ENCODE data around the gene PSEN1.
"Not testable (repeated sequence)": the region's sequence is repeated elsewhere in the genome, so short reads cannot be mapped to it uniquely, and the experiment has no call there.

PSEN1 gene

GRCh38 chr14:73189651-73190050, 53.3 kb downstream of the PSEN1 start:
- Histone ChIP-seq H3K9me3 (ENCODE audit: insufficient read depth, low read depth, low read length) (no peaks in the 10 kb centered on the region), H3K4me1 (ENCODE audit: insufficient read depth, low read length) (no peaks in the 10 kb centered on the region), H3K4me3 (ENCODE audit: low read length) (no peak overlapping the region), H3K27ac (ENCODE audit: low read depth, low read length) (no peak overlapping the region), H3K9ac (ENCODE audit: low read depth, low read length) (no peak overlapping the region), H3K27me3 (ENCODE audit: insufficient read depth, low read length) (no peaks in the 10 kb centered on the region), H3K36me3 (ENCODE audit: insufficient read depth, low read length) (peaks cover 67% of the 10 kb centered on the region)
- WGBS = over 99% methylated on average over 3 of the region's 3 CpGs

GRCh38 chr14:73191441-73191840, 55.1 kb downstream of the PSEN1 start:
- 100% methylated on average over 2 of the region's 2 CpGs for WGBS
- no peak overlapping the region for H3K4me3 ChIP-seq (ENCODE audit: low read length)
- no peaks in the 10 kb centered on the region for H3K4me1 ChIP-seq (ENCODE audit: insufficient read depth, low read length)
- no peak overlapping the region for H3K27ac ChIP-seq (ENCODE audit: low read depth, low read length)
- peaks cover 75% of the 10 kb centered on the region for H3K36me3 ChIP-seq (ENCODE audit: insufficient read depth, low read length)
- H3K9me3 ChIP-seq (ENCODE audit: insufficient read depth, low read depth, low read length) = no peaks in the 10 kb centered on the region
- H3K9ac ChIP-seq (ENCODE audit: low read depth, low read length) = no peak overlapping the region
- no peaks in the 10 kb centered on the region for H3K27me3 ChIP-seq (ENCODE audit: insufficient read depth, low read length)

GRCh38 chr14:73194306-73194705, 58.0 kb downstream of the PSEN1 start:
- 95% methylated on average over 8 of the region's 8 CpGs for WGBS

GRCh38 chr14:73198253-73198652, 61.9 kb downstream of the PSEN1 start:
- Histone ChIP-seq H3K9me3 (ENCODE audit: insufficient read depth, low read depth, low read length) (no peaks in the 10 kb centered on the region), H3K9ac (ENCODE audit: low read depth, low read length) (no peak overlapping the region), H3K4me3 (ENCODE audit: low read length) (no peak overlapping the region), H3K36me3 (ENCODE audit: insufficient read depth, low read length) (peaks cover 34% of the 10 kb centered on the region), H3K4me1 (ENCODE audit: insufficient read depth, low read length) (peaks cover 19% of the 10 kb centered on the region), H3K27ac (ENCODE audit: low read depth, low read length) (no peak overlapping the region; the same call in 1 of the 2 replicates), H3K27me3 (ENCODE audit: insufficient read depth, low read length) (no peaks in the 10 kb centered on the region)
- WGBS = 59% methylated on average over 2 of the region's 2 CpGs

More at GRCh38 chr14:73194306-73194705, 58.0 kb downstream of the PSEN1 start:
- not testable (repeated sequence) for H3K9me3 ChIP-seq (ENCODE audit: insufficient read depth, low read depth, low read length); H3K27me3 ChIP-seq (ENCODE audit: insufficient read depth, low read length); H3K27ac ChIP-seq (ENCODE audit: low read depth, low read length); H3K4me3 ChIP-seq (ENCODE audit: low read length); H3K9ac ChIP-seq (ENCODE audit: low read depth, low read length)
- H3K4me1 ChIP-seq (ENCODE audit: insufficient read depth, low read length) = peaks cover 19% of the 10 kb centered on the region
- peaks cover 54% of the 10 kb centered on the region for H3K36me3 ChIP-seq (ENCODE audit: insufficient read depth, low read length)

GRCh38 chr14:73203527-73203926, 67.2 kb downstream of the PSEN1 start:
- H3K4me3 ChIP-seq (ENCODE audit: low read length) = no peak overlapping the region
- no peak overlapping the region for H3K9ac ChIP-seq (ENCODE audit: low read depth, low read length)
- peaks cover 5% of the 10 kb centered on the region for H3K4me1 ChIP-seq (ENCODE audit: insufficient read depth, low read length)
- WGBS = no CpG with 5 or more reads among the region's 2 CpGs
- H3K9me3 ChIP-seq (ENCODE audit: insufficient read depth, low read depth, low read length) = peaks cover 18% of the 10 kb centered on the region
- no peak overlapping the region for H3K27ac ChIP-seq (ENCODE audit: low read depth, low read length)
- H3K27me3 ChIP-seq (ENCODE audit: insufficient read depth, low read length) = no peaks in the 10 kb centered on the region
- peaks cover 61% of the 10 kb centered on the region for H3K36me3 ChIP-seq (ENCODE audit: insufficient read depth, low read length)

DNA sequence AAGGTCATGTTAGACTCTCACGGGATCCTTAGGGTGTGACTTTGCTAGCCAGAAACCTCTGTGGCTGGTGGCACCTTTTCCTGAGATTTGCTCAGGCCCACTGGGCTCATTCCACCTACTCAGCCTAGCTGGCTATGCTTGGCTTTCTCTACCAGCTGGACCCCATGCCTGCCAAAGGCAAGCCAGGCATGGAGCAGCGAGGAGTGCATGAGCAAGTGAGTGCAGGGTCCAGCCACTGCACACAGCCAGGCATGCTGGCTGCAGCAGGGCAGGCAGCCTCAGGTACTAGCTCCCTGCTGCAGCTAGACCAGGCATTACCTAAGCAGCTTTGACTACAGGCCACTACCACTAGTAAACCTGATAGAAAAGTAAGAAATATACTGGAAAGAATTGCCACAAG, 71.3 kb downstream of the PSEN1 start:
- WGBS = 94% methylated on average over 2 of the region's 2 CpGs
- Histone ChIP-seq H3K4me1 (ENCODE audit: insufficient read depth, low read length) (no peaks in the 10 kb centered on the region), H3K36me3 (ENCODE audit: insufficient read depth, low read length) (peaks cover 80% of the 10 kb centered on the region), H3K9ac (ENCODE audit: low read depth, low read length) (no peak overlapping the region), H3K27me3 (ENCODE audit: insufficient read depth, low read length) (no peaks in the 10 kb centered on the region), H3K27ac (ENCODE audit: low read depth, low read length) (no peak overlapping the region), H3K9me3 (ENCODE audit: insufficient read depth, low read depth, low read length) (peaks cover 20% of the 10 kb centered on the region), H3K4me3 (ENCODE audit: low read length) (no peak overlapping the region)

DNA sequence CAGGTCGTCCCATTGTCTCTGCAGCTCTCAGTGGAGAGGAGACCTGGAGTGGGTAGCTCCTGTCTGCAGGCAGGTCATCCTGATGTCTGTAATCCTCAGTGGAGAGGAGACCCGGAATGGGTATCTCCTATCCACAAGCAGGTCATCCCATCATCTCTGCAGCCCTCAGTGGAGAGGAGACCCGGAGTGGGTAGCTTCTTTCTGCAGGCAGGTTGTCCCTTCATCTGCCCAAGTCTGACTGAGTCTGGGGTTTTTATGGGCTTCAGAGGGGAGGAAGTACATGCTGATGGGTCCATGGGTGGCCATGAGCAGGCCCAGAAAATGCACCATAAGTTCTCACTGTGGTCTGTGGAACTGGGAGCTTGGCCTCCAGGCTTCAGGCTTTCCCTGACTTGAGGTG, 72.1 kb downstream of the PSEN1 start:
- Histone ChIP-seq H3K9me3 (ENCODE audit: insufficient read depth, low read depth, low read length) (peaks cover 20% of the 10 kb centered on the region), H3K4me1 (ENCODE audit: insufficient read depth, low read length) (no peaks in the 10 kb centered on the region), H3K9ac (ENCODE audit: low read depth, low read length) (no peak overlapping the region), H3K4me3 (ENCODE audit: low read length) (no peak overlapping the region), H3K27me3 (ENCODE audit: insufficient read depth, low read length) (no peaks in the 10 kb centered on the region), H3K36me3 (ENCODE audit: insufficient read depth, low read length) (peaks cover 84% of the 10 kb centered on the region), H3K27ac (ENCODE audit: low read depth, low read length) (no peak overlapping the region)
- WGBS = 96% methylated on average over 3 of the region's 3 CpGs

GRCh38 chr14:73208846-73209245, 72.5 kb downstream of the PSEN1 start:
- no peaks in the 10 kb centered on the region for H3K27me3 ChIP-seq (ENCODE audit: insufficient read depth, low read length)
- peaks cover 20% of the 10 kb centered on the region for H3K9me3 ChIP-seq (ENCODE audit: insufficient read depth, low read depth, low read length)
- no peaks in the 10 kb centered on the region for H3K4me1 ChIP-seq (ENCODE audit: insufficient read depth, low read length)
- H3K9ac ChIP-seq (ENCODE audit: low read depth, low read length) = no peak overlapping the region
- no peak overlapping the region for H3K27ac ChIP-seq (ENCODE audit: low read depth, low read length)
- no peak overlapping the region for H3K4me3 ChIP-seq (ENCODE audit: low read length)
- WGBS = 94% methylated on average over 8 of the region's 8 CpGs
- peaks cover 85% of the 10 kb centered on the region for H3K36me3 ChIP-seq (ENCODE audit: insufficient read depth, low read length)

GRCh38 chr14:73209953-73210352, 73.6 kb downstream of the PSEN1 start:
- Histone ChIP-seq H3K27ac (ENCODE audit: low read depth, low read length) (no peak overlapping the region), H3K9me3 (ENCODE audit: insufficient read depth, low read depth, low read length) (peaks cover 20% of the 10 kb centered on the region), H3K9ac (ENCODE audit: low read depth, low read length) (no peak overlapping the region), H3K4me3 (ENCODE audit: low read length) (no peak overlapping the region), H3K4me1 (ENCODE audit: insufficient read depth, low read length) (no peaks in the 10 kb centered on the region), H3K36me3 (ENCODE audit: insufficient read depth, low read length) (peaks cover 80% of the 10 kb centered on the region), H3K27me3 (ENCODE audit: insufficient read depth, low read length) (no peaks in the 10 kb centered on the region)
- WGBS = 93% methylated on average over 2 of the region's 2 CpGs

DNA sequence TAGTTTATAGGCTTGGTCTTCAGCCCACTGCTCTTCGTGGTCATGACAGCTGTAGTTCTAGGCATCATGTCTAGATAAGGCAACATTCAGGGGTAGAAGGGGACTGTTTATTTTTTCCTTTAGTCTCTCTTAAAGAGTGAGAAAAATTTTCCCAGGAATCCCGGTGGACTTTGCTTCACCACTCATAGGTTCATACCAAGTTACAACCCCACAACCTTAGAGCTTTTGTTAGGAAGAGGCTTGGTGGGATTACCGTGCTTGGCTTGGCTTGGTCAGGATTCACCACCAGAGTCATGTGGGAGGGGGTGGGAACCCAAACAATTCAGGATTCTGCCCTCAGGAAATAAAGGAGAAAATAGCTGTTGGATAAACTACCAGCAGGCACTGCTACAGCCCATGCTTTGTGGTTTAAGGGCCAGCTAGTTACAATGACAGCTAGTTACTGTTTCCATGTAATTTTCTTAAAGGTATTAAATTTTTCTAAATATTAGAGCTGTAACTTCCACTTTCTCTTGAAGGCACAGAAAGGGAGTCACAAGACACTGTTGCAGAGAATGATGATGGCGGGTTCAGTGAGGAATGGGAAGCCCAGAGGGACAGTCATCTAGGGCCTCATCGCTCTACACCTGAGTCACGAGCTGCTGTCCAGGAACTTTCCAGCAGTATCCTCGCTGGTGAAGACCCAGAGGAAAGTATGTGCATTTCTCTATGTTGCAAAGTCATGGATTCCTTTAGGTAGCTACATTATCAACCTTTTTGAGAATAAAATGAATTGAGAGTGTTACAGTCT, 75.1 kb downstream of the PSEN1 start:
- peaks cover 78% of the 10 kb centered on the region for H3K36me3 ChIP-seq (ENCODE audit: insufficient read depth, low read length)

GRCh38 chr14:73216030-73216429, 79.7 kb downstream of the PSEN1 start:
- Histone ChIP-seq H3K9ac (ENCODE audit: low read depth, low read length) (no peak overlapping the region), H3K27me3 (ENCODE audit: insufficient read depth, low read length) (no peaks in the 10 kb centered on the region), H3K27ac (ENCODE audit: low read depth, low read length) (no peak overlapping the region), H3K4me3 (ENCODE audit: low read length) (no peak overlapping the region), H3K4me1 (ENCODE audit: insufficient read depth, low read length) (no peaks in the 10 kb centered on the region), H3K36me3 (ENCODE audit: insufficient read depth, low read length) (peaks cover 79% of the 10 kb centered on the region), H3K9me3 (ENCODE audit: insufficient read depth, low read depth, low read length) (no peaks in the 10 kb centered on the region)
- 91% methylated on average over 2 of the region's 2 CpGs for WGBS

More for the DNA sequence above, 75.1 kb downstream of the PSEN1 start:
- H3K4me1 ChIP-seq (ENCODE audit: insufficient read depth, low read length) = no peaks in the 10 kb centered on the region
- no peak overlapping the region for H3K9ac ChIP-seq (ENCODE audit: low read depth, low read length)
- 97% methylated on average over 6 of the region's 7 CpGs for WGBS
- no peaks in the 10 kb centered on the region for H3K27me3 ChIP-seq (ENCODE audit: insufficient read depth, low read length)
- peaks cover 20% of the 10 kb centered on the region for H3K9me3 ChIP-seq (ENCODE audit: insufficient read depth, low read depth, low read length)
- H3K27ac ChIP-seq (ENCODE audit: low read depth, low read length) = no peak overlapping the region
- no peak overlapping the region for H3K4me3 ChIP-seq (ENCODE audit: low read length)
